ENCODE results near the gene IGSF21.

DNA sequence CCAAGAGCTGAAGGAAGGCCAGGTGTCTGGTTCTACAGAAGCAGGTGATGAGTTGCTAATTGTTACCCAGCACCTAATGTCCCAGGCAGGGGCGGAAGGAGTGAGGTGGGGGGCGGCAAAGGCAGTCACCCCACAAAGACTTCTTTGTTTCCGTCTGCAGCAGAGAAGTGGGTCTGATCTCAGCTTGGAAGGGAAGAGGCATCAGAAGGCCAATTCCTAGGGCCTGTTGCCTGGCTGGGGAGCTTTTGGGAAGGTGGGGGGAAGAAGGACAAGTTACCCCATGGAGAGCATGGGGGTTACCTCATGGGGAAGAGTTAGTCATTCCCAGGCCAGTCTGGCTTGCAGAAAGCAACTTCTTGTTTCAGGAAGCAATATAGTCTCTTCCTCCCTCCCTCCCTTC, 10.9 kb downstream of the IGSF21 start:
- TF ChIP-seq, protein P1, sequence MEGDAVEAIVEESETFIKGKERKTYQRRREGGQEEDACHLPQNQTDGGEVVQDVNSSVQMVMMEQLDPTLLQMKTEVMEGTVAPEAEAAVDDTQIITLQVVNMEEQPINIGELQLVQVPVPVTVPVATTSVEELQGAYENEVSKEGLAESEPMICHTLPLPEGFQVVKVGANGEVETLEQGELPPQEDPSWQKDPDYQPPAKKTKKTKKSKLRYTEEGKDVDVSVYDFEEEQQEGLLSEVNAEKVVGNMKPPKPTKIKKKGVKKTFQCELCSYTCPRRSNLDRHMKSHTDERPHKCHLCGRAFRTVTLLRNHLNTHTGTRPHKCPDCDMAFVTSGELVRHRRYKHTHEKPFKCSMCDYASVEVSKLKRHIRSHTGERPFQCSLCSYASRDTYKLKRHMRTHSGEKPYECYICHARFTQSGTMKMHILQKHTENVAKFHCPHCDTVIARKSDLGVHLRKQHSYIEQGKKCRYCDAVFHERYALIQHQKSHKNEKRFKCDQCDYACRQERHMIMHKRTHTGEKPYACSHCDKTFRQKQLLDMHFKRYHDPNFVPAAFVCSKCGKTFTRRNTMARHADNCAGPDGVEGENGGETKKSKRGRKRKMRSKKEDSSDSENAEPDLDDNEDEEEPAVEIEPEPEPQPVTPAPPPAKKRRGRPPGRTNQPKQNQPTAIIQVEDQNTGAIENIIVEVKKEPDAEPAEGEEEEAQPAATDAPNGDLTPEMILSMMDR (IDR thresholded peaks at IDR 0.05; ENCODE audit: low read length) = no peak
- TF ChIP-seq EZH2 (optimal IDR thresholded peaks at IDR 0.05; ENCODE audit: low read depth, low read length) = no peak
